ENCODE results near the gene ADGRL2. TPM values are rescaled to one million over a fixed set of nuclear protein-coding genes. Genes with fewer than 3 reads are reported as not detected.

The ADGRL2 gene
- total RNA-seq, 1 experiment from 2014 or later: 25.3 TPM

DNA sequence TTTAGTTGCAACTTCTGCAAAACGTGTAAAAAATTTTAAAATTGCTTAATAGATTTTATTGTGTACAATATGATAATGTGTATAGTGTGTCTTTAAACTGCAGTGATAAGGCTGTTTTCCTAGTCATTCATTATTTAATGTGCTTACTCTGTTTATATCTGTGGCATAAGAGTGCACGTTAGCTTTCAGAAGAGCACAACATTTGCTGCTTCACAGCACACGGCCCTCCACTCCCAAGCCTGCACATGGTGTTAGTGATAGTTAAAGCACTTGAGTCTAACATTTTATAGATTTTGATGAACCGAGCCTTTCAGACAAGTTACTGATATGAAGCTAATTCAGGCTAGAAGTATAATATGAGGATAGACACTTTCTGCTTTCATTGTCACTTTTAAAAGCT lies 120.6 kb downstream of the ADGRL2 start:
- no TSS peak for BruUV-seq (replicated peaks)
- Histone ChIP-seq H3K79me2 (ENCODE audit: low read depth) (no peaks in the 10 kb centered on the region), H3K36me3 (ENCODE audit: low read depth) (no peaks in the 10 kb centered on the region), H4K20me1 (ENCODE audit: insufficient read depth) (no peaks in the 10 kb centered on the region), H3K4me3 (no peak overlapping the region), H2AFZ (no peak overlapping the region), H3F3A (ENCODE audit: insufficient read depth, low read depth) (no peaks in the 10 kb centered on the region), H3K9me2 (ENCODE audit: insufficient read depth) (no peaks in the 10 kb centered on the region), H3K4me2 (no peak overlapping the region), H3K4me1 (replicated peaks; ENCODE audit: insufficient read depth) (no peaks in the 10 kb centered on the region), H3K27me3 (ENCODE audit: insufficient read depth, low read depth) (no peaks in the 10 kb centered on the region), H3K27ac (no peak overlapping the region), H3K9me3 (ENCODE audit: insufficient read depth, low read depth) (no peaks in the 10 kb centered on the region)
- POLR2A ChIA-PET (ENCODE audit: unreplicated experiment): no interaction called here
- CTCF ChIA-PET: no interaction called here
- no peak for DNase-seq
- TF ChIP-seq EZH2 (IDR thresholded peaks at IDR 0.05; ENCODE audit: low read depth): no peak
- TF ChIP-seq, protein P1, sequence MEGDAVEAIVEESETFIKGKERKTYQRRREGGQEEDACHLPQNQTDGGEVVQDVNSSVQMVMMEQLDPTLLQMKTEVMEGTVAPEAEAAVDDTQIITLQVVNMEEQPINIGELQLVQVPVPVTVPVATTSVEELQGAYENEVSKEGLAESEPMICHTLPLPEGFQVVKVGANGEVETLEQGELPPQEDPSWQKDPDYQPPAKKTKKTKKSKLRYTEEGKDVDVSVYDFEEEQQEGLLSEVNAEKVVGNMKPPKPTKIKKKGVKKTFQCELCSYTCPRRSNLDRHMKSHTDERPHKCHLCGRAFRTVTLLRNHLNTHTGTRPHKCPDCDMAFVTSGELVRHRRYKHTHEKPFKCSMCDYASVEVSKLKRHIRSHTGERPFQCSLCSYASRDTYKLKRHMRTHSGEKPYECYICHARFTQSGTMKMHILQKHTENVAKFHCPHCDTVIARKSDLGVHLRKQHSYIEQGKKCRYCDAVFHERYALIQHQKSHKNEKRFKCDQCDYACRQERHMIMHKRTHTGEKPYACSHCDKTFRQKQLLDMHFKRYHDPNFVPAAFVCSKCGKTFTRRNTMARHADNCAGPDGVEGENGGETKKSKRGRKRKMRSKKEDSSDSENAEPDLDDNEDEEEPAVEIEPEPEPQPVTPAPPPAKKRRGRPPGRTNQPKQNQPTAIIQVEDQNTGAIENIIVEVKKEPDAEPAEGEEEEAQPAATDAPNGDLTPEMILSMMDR (conservative IDR thresholded peaks at IDR 0.05): no peak
- intact Hi-C loops (cut with micrococcal nuclease; ENCODE audit: unreplicated experiment): no loop called here

DNA sequence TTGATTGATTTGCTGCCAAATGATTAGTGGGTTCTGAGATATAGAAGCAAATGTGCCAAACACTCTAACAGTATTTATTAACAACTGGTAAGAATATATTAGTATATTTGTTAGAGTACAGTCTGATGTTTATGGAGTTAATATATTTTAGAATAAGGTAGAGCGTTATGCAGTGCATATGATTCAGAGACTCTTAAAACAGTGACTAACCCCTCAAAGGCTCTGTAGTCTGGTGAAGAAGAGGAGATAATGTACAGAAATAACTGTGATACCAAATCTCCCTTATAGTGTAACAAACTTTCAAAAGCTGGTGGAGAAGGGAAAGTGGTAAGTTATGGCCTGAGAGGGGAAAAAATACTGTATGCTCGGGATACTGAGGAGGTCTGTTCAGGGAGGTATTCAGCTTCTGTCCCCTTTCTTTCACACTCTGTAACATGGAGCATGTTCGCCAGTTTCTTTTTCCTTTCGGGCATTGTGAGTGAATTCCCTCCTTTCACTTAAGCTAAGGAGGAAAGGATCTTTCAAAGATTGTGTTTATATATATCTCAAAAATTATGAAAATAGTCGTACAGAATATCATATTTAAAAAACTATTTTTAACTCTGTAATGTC lies 121.2 kb downstream of the ADGRL2 start:
- H3K4me3 ChIP-seq: no peak overlapping the region
- no TSS peak for BruUV-seq (replicated peaks)
- no peaks in the 10 kb centered on the region for H3K9me2 ChIP-seq (ENCODE audit: insufficient read depth)
- no peaks in the 10 kb centered on the region for H3F3A ChIP-seq (ENCODE audit: insufficient read depth, low read depth)
- no peaks in the 10 kb centered on the region for H3K4me1 ChIP-seq (replicated peaks; ENCODE audit: insufficient read depth)
- H2AFZ ChIP-seq: no peak overlapping the region
- H3K9me3 ChIP-seq (ENCODE audit: insufficient read depth, low read depth): no peaks in the 10 kb centered on the region
- no peaks in the 10 kb centered on the region for H3K36me3 ChIP-seq (ENCODE audit: low read depth)
- POLR2A ChIA-PET (ENCODE audit: unreplicated experiment): no interaction called here
- H3K27me3 ChIP-seq (ENCODE audit: insufficient read depth, low read depth): no peaks in the 10 kb centered on the region
- H3K4me2 ChIP-seq: no peak overlapping the region
- CTCF ChIA-PET: no interaction called here
- no peak overlapping the region for H3K27ac ChIP-seq
- DNase-seq: no peak
- TF ChIP-seq, protein P1 (conservative IDR thresholded peaks at IDR 0.05): no peak
- TF ChIP-seq EZH2 (IDR thresholded peaks at IDR 0.05; ENCODE audit: low read depth): no peak
- no peaks in the 10 kb centered on the region for H3K79me2 ChIP-seq (ENCODE audit: low read depth)
- H4K20me1 ChIP-seq (ENCODE audit: insufficient read depth): no peaks in the 10 kb centered on the region
- intact Hi-C loops (cut with micrococcal nuclease; ENCODE audit: unreplicated experiment): no loop called here

DNA sequence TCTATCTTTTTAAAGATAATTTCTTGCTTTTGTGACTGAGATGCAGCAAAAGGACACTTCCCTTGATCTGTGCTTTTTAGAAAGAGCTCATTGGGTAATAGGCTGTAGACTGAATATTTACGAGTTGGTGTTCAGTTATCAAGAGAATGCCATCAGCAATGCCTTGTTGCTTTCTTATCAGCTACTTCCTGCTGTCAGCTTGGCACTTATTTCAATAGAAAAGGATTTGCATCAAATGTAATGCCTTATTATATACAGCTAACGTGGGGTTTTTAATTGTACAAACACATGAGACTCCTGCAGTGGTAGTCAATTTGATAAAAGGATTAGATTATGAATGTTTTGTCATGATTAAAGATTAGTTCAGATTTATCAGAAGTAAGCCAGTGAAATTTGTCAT lies 122.2 kb downstream of the ADGRL2 start:
- H3K9me2 ChIP-seq (ENCODE audit: insufficient read depth): no peaks in the 10 kb centered on the region
- peaks cover 4% of the 10 kb centered on the region; the same call in 1 of the 2 replicates for H4K20me1 ChIP-seq (ENCODE audit: insufficient read depth)
- H3K4me1 ChIP-seq (replicated peaks; ENCODE audit: insufficient read depth): no peaks in the 10 kb centered on the region
- H3K79me2 ChIP-seq (ENCODE audit: low read depth): no peaks in the 10 kb centered on the region
- no peaks in the 10 kb centered on the region for H3K27me3 ChIP-seq (ENCODE audit: insufficient read depth, low read depth)
- H3K27ac ChIP-seq: no peak overlapping the region
- ChIA-PET CTCF (no interaction called here), POLR2A (ENCODE audit: unreplicated experiment) (interaction anchor here (0.7 kb wide), 1 partner anchor 9 kb away, joined by 8 read pairs; no protein-coding TSS in a partner anchor)
- no peaks in the 10 kb centered on the region for H3K9me3 ChIP-seq (ENCODE audit: insufficient read depth, low read depth)
- intact Hi-C loops (cut with micrococcal nuclease; ENCODE audit: unreplicated experiment): no loop called here
- no TSS peak for BruUV-seq (replicated peaks)
- DNase-seq: no peak
- no peak overlapping the region for H3K4me2 ChIP-seq
- H3F3A ChIP-seq (ENCODE audit: insufficient read depth, low read depth): no peaks in the 10 kb centered on the region
- TF ChIP-seq, protein P1 (conservative IDR thresholded peaks at IDR 0.05): no peak
- no peak for TF ChIP-seq EZH2 (IDR thresholded peaks at IDR 0.05; ENCODE audit: low read depth)
- no peak overlapping the region for H2AFZ ChIP-seq
- H3K36me3 ChIP-seq (ENCODE audit: low read depth): no peaks in the 10 kb centered on the region
- H3K4me3 ChIP-seq: no peak overlapping the region
